ENCODE results near the gene NR4A3.

Gene NR4A3

GRCh38 chr9:99868845-99869244, 47.2 kb downstream of the NR4A3 start:
- TF ChIP-seq CTCF (conservative IDR thresholded peaks at IDR 0.05; ENCODE audit: control insufficient read depth, insufficient read depth, low read depth, low read length), result no peak
- no peak overlapping the region for H3K4me3 ChIP-seq (ENCODE audit: control insufficient read depth, low read depth, low read length)
- DNase-seq (ENCODE audit: low read depth), result peak; percentile 26

GRCh38 chr9:99870126-99870525, 48.4 kb downstream of the NR4A3 start:
- TF ChIP-seq CTCF (conservative IDR thresholded peaks at IDR 0.05; ENCODE audit: control insufficient read depth, insufficient read depth, low read depth, low read length), result no peak
- no peak overlapping the region for H3K4me3 ChIP-seq (ENCODE audit: control insufficient read depth, low read depth, low read length)
- peak; percentile 42 for DNase-seq (ENCODE audit: low read depth)

- no peak for TF ChIP-seq CTCF (conservative IDR thresholded peaks at IDR 0.05; ENCODE audit: control insufficient read depth, insufficient read depth, low read depth, low read length)
- H3K4me3 ChIP-seq (ENCODE audit: control insufficient read depth, low read depth, low read length), result no peak overlapping the region
- DNase-seq (ENCODE audit: low read depth), result peak; percentile 85
Observed at GRCh38 chr9:99873531-99873930, 51.8 kb downstream of the NR4A3 start.

GRCh38 chr9:99873943-99874584, 52.4 kb downstream of the NR4A3 start:
- H3K4me3 ChIP-seq (ENCODE audit: control insufficient read depth, low read depth, low read length), result no peak overlapping the region
- peak; percentile 1 for DNase-seq (ENCODE audit: low read depth)
- TF ChIP-seq CTCF (conservative IDR thresholded peaks at IDR 0.05; ENCODE audit: control insufficient read depth, insufficient read depth, low read depth, low read length), result no peak

GRCh38 chr9:99876190-99876589, 54.5 kb downstream of the NR4A3 start:
- DNase-seq (ENCODE audit: low read depth), result no peak
- TF ChIP-seq CTCF (conservative IDR thresholded peaks at IDR 0.05; ENCODE audit: control insufficient read depth, insufficient read depth, low read depth, low read length), result no peak

GRCh38 chr9:99878651-99879050, 57.0 kb downstream of the NR4A3 start:
- no peak overlapping the region for H3K4me3 ChIP-seq (ENCODE audit: control insufficient read depth, low read depth, low read length)
- TF ChIP-seq CTCF (conservative IDR thresholded peaks at IDR 0.05; ENCODE audit: control insufficient read depth, insufficient read depth, low read depth, low read length), result no peak
- no peak for DNase-seq (ENCODE audit: low read depth)

More at GRCh38 chr9:99876190-99876589, 54.5 kb downstream of the NR4A3 start:
- no peak overlapping the region for H3K4me3 ChIP-seq (ENCODE audit: control insufficient read depth, low read depth, low read length)

- DNase-seq (ENCODE audit: low read depth), result no peak
- no peak overlapping the region for H3K4me3 ChIP-seq (ENCODE audit: control insufficient read depth, low read depth, low read length)
- TF ChIP-seq CTCF (conservative IDR thresholded peaks at IDR 0.05; ENCODE audit: control insufficient read depth, insufficient read depth, low read depth, low read length), result no peak
Observed at GRCh38 chr9:99881769-99882168, 60.1 kb downstream of the NR4A3 start.

Data from fibroblast of mammary gland (primary cell).